Mucosa of gallbladder (tissue), 1 donor: ENCODE data around the gene SEPTIN8. TPM values are rescaled to one million over a fixed set of nuclear protein-coding genes. Genes with fewer than 3 reads are reported as not detected.

Experiments
- DNase-seq: peaks from one replicate; pipeline ENCODE4 v3.0.0-alpha.2; 2020; ENCODE audit warnings: low spot score
- total RNA-seq: library from RNA; stranded (reverse); gene quantifications from one replicate; pipeline ENCODE4 v1.2.1, GENCODE V29; 2021
- donor health status: DM: no; HTN: no; CAD: no.

SEPTIN8 gene
- total RNA-seq, 1 donor from 2014 or later, result 63.9 TPM

GRCh38 chr5:132785365-132785764 lies 8.3 kb upstream of the SEPTIN8 start:
- no peak for DNase-seq

DNA sequence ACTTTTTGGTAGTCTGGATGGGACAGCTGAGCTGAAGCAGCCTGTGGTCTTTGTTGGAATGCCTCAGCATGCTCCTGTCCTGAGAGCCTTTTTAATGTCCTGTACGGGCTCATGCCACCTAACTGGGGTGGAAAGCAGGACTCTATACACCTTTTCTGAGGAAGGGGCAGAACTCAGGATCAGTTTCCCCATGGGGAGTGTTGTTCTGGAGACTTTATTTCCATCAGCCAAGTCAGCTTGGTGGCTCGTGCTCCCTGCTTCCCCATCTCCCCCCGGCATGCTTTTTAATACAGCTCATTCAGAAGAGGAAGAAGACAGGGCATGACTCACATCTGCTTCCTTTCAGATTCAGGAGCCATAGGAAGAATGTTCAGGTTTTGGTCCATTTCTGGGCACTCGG lies 5.1 kb upstream of the SEPTIN8 start:
- no peak for DNase-seq

DNA sequence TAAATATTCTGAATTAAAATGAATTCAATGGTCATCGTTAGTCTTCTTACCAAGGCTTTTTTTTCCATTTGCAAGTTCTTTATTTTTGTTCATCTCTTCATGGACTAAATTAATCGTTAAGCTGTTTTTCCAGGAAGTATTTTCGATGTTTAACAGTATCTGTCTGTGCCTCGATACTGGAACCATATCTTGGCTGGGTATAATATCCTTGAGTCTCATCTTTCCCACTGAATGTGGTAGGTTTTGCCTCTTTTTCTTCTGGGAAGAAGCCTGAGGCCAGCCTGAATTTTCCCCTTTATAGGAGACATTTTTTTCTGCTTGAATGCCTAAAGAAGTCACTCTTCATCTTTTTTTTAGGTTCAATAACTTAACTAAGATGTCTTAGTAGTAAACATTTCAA lies 4.0 kb upstream of the SEPTIN8 start:
- no peak for DNase-seq

DNA sequence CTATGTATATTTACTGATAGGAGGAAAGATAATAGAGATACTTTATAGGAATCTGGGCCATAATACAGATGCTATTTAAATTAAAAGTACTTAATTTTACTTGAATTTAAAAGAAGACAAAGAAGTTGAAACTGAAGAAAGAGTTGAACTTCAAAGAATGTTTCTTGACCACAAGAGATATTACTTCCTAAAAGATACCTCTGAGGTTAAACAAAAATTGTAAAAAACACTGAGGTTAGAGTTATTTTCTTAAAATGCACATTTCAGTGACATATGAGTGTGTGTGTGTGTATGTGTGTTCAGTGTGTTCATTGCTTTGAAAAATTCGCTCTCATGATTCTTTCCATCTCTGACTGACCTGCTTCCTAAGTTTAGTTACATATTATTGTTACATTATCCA lies 3.5 kb upstream of the SEPTIN8 start:
- DNase-seq, result no peak

DNA sequence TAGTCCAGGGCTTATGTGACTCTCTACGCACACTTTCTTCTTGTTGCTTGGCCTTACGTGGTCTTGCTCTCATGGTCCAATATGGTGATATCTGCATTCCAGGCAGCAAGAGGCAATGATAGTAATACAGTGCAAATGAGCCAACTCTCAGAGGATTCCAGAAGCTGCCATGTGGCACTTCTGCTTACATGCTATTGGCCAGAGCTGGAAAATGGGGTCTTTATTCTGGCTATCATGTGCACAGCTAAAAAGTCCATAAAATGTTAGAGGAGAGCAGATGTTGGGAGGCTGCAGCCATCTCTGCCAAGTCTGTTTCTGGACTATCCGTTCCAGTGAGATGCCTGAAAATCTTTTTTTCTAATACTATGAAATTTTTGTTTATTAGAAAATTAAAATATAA lies 2.9 kb upstream of the SEPTIN8 start:
- DNase-seq, result no peak

DNA sequence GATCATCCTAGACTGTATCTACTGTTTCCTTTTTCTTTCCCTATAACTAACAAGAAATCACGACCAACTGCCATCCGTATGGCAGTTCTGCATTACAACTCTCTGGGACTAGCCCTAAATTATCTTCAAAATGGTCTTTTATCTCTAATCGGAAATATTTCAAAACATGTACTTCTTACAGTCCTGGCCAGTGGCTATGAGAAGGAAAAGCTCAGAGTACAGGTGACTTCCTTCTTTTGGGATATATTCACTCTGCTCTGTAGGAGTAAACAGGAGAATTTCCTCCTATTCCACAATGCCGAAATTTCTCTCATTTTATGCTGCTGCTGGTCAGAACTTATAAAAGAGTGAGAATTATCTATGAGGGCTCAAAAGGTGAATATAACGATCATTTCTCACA lies 1.8 kb upstream of the SEPTIN8 start:
- no peak for DNase-seq

DNA sequence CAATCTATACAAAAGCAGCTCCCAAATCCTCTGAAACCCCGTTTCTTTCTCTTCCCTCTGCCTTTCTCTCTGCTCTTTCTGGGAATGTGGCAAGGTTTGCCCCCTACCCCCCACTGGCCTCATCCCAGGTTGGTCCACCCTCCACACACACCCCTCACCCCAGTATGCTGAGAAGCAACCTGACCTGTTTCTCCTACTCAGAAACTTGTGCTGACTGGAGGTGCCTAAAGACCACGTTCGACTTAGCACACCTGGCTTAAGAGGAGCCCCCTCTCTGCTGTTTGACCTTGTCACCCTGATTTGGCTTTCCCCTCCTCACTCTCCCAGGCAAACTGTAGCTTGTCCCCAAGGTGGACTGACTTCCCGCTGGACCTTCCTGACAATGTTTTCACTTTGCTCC lies 1.1 kb upstream of the SEPTIN8 start:
- DNase-seq, result no peak

- no peak for DNase-seq
Measured at GRCh38 chr5:132776938-132777208, 166 bp downstream of the SEPTIN8 start.

- no peak for DNase-seq
Measured at GRCh38 chr5:132776131-132776937, 705 bp downstream of the SEPTIN8 start.

DNA sequence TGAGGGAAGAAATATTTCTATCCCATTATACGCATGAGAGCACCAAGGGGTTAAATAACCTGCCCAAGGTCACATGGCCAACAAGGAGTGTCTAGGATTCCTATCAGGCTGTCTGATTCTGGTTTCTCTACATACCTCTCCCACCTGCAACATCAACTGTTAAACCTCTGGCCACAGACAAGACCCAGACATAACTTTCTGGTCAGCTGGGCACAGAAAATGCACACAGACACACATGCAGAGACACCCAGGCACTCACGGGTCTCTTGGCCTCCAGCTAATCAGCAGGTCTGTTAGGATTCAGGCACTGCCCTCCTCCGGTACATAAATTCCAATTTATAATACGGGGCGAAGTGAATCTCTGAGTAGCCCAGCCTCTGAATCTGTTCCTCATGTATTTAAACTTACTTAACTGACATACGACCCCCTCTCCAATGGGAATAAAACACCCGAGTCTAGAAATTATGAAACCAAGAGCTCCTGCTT lies 1.5 kb downstream of the SEPTIN8 start:
- no peak for DNase-seq

GRCh38 chr5:132774896-132775295 lies 2.1 kb downstream of the SEPTIN8 start:
- no peak for DNase-seq

DNA sequence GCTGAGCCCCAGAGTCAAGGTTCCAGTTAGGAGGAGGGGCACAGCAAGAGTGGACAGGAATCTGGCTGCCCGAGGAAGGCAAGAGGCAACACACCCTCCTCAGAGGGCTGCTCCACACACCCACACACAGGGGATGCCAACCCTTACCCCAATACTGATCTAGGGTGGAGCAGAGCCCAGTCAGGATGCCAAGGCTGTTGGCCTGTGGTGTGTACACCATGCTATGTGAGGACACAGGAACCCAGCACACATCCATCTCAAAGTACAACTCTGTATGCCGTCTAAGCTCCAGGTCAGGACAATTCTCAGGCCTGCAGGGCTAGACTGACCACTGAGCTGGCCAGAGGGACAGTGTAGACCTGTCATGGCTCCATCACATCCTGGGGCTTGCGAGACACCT lies 2.6 kb downstream of the SEPTIN8 start:
- no peak for DNase-seq

GRCh38 chr5:132773601-132774355 lies 3.3 kb downstream of the SEPTIN8 start:
- no peak for DNase-seq

DNA sequence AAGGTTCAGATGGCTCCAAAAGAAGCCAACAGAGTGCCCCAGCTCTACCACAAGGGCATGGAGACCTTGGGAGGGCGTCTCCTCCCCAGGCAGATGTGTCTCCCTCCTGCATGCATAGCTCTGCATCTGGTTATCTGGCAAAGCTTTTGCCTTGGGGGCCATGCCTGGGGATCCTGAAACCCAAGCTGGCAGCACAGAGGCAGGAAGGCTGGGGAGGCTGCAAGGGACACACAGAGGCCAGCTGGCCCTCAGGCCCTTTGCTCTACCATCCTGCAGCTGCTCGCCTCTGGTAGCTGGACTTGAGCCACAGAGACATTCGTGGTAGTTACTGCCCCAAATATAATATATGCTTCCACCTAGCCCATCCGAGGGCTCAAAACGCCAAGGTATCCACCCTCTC lies 3.9 kb downstream of the SEPTIN8 start:
- no peak for DNase-seq

DNA sequence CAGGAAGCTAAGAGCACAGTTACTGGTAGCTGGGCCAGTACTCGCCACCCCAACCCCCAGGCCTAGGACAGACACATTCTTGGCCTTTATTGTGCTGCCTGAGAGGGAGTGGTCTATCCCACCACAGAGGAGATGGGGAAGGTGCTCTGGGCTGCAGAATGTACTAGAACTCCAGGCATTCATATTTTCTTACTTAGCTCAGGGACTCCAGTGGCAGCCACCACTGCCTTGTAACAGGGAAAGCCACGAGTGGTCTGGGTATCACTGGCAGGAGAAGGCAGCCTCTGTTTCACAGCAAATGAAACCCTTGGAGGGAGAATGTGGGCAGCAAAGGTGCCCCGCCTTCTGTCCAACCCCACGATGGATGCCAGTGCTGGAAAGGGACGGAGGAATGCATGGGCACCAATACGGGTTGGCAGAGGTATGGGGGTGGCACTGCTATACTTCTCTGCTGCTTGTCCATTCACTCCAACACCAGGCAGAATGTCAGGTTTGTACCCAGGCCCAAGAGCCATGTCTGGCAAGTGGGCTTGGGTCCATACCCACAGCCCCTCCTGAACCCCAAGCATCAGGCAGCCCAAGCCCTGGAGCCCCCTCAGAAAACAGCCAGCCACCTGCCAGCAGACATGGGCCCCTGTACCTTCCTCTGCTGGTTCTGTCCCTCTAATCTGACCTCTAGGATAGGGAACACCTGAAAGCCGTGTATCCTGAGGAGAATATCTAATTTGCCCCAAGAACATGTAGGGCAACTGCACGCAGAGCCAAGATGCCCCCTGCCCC lies 4.6 kb downstream of the SEPTIN8 start:
- DNase-seq, result no peak

GRCh38 chr5:132771503-132771998 lies 5.5 kb downstream of the SEPTIN8 start:
- no peak for DNase-seq

GRCh38 chr5:132770476-132771159 lies 6.4 kb downstream of the SEPTIN8 start:
- no peak for DNase-seq

GRCh38 chr5:132768485-132768868 lies 8.6 kb downstream of the SEPTIN8 start:
- no peak for DNase-seq

DNA sequence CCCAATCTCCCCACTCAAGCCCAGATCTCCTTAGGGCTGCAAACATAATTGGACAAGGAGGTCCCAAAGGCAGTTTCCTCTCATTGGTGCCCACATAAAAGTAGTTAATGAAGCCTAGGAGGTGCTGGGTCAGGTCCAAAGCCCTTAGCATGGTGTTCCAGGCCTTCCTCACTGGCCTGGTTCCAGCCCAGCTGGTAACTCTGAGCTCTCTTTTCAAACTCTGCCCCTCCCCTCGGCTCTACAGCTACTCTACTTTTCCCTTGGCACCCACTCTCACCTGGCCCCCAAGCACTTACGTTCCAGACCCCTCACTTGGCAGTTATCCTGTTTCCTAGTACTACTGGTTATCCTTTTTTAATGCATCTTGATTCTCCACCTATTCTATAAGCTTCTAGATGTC lies 9.9 kb downstream of the SEPTIN8 start:
- no peak for DNase-seq

DNA sequence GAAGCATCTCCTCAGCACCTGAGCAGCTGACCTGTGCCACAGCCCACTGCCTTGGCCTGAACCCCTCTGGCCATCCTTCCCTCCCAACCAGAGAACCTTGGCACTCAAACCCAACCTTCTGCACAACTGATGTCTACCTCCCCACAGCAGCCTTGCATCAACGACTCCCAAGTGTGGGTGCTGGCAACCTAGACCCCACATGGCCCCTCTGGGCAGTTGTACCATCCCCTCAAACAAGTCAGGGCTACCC lies 10.3 kb downstream of the SEPTIN8 start:
- no peak for DNase-seq

DNA sequence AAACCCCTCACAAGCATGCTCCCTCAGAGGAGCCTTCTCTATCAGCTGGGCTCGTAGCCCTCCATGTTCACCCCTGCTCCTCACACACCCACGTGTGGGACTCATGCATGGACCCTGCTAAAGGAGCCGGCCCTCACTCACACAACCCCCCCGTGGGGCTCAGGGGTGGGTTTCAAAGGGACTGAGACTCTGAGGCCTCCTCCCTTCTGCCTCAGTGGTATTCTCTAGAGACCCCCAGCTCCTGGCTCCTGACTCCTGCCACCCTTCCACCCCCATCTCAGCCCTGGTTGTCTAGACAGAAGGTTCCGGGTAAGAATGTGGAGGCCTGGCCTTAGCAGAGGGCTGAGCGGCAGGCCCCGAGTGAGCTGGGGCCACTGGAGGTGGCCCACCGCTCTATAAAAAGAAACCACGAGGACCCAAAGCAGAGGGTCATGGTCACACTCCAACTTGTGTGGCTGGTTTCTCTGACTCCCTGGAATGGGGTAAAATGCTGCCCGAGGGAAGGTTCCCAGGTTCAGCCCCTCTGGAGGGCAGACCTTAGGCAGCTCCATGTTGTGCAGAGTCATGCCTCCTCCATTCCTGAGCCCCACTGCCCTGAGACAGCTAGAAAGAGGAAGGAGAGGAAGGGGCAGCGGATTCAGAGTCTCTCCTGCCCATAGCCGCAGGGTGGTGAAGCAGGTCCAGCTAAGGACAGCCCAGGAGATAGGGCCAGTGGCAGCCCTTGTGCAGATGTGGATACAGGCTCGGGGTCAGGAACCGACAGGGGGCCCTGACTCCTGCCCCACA lies 10.8 kb downstream of the SEPTIN8 start:
- DNase-seq, result no peak
